ENCODE measurements around the gene FGF9.

DNA sequence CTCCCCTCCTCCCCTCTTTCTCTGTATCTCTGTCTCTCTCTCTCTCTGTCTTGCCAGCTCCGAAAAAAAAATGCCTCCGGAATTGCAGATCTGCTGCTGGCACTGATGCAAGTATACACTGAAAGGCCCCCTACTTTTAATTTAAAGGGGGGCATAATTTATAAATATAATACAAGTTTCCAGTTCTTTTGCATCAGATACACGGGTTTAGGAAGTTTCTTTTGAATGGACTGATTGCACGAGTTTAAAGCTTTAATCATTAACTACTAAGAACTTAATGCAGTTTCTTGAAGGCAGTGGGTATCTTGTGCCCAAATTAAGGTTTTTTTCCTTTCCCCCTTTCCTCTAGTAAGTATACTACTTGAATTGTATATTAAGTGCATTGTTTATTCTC is 1.4 kb downstream of the FGF9 start:
- TF ChIP-seq, protein P1, sequence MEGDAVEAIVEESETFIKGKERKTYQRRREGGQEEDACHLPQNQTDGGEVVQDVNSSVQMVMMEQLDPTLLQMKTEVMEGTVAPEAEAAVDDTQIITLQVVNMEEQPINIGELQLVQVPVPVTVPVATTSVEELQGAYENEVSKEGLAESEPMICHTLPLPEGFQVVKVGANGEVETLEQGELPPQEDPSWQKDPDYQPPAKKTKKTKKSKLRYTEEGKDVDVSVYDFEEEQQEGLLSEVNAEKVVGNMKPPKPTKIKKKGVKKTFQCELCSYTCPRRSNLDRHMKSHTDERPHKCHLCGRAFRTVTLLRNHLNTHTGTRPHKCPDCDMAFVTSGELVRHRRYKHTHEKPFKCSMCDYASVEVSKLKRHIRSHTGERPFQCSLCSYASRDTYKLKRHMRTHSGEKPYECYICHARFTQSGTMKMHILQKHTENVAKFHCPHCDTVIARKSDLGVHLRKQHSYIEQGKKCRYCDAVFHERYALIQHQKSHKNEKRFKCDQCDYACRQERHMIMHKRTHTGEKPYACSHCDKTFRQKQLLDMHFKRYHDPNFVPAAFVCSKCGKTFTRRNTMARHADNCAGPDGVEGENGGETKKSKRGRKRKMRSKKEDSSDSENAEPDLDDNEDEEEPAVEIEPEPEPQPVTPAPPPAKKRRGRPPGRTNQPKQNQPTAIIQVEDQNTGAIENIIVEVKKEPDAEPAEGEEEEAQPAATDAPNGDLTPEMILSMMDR (conservative IDR thresholded peaks at IDR 0.05 in 1 of 2, IDR thresholded peaks at IDR 0.05 in 1 of 2; ENCODE audit: extremely low read depth in 1 of 2, insufficient read depth in 1 of 2, low read depth in 1 of 2, low read length in 2 of 2), result no peak
- TF ChIP-seq EZH2 (IDR thresholded peaks at IDR 0.05; ENCODE audit: borderline replicate concordance, low read length), result no peak
